ENCODE measurements around the gene WDR37.
A peak's percentile ranks its signal among the peaks of the same experiment; 100 is the strongest.
"Not testable (repeated sequence)": the region's sequence is repeated elsewhere in the genome, so short reads cannot be mapped to it uniquely, and the experiment has no call there.

Gene WDR37, protein sequence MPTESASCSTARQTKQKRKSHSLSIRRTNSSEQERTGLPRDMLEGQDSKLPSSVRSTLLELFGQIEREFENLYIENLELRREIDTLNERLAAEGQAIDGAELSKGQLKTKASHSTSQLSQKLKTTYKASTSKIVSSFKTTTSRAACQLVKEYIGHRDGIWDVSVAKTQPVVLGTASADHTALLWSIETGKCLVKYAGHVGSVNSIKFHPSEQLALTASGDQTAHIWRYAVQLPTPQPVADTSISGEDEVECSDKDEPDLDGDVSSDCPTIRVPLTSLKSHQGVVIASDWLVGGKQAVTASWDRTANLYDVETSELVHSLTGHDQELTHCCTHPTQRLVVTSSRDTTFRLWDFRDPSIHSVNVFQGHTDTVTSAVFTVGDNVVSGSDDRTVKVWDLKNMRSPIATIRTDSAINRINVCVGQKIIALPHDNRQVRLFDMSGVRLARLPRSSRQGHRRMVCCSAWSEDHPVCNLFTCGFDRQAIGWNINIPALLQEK

DNA sequence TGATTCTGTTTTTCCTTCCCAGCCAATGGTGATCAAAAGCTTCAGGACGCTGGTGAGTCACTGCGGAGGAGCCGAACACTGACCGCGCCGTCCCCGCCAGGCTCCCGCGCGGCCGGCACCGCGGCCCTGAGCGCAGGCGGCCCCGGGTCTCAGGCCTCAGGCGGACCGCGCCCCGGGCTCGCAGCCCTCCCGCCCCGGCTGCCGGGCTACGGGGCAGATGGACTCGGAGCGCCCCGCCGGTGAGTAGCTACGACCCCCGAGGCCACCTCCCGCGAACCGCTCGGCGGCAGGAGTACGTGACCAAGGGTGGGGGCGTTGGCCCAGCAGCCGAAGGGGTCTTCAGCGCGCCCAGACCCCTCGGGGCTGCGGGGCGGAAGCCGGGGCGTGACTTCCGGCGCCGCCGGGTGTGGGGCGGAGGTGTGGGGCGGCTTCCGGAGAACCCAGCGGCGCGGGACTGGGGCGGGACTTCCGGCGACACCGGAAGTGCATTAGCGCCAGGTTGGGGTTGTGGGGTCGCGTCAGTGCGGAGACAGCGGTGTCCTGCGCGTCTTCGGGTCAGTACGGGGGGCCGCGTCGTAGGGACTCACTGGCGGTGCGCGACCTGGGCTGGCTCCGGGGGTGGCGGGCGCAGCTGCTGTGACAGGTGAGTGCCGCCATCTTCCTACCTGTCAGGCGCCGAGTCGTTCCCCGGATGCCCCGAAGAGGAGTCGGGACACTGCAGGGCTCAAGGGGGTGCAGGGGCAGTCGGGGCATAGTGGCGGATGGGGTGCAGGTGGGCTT lies at the start of gene WDR37:
Gene WDR37, plus strand, starts transcription at position 60 of the 780 bp plus-strand sequence. CDS start 15,771 bp downstream, outside the sequence.
- DNase-seq (ENCODE audit: low spot score) = peak; percentile 97
- TF ChIP-seq, protein P1, sequence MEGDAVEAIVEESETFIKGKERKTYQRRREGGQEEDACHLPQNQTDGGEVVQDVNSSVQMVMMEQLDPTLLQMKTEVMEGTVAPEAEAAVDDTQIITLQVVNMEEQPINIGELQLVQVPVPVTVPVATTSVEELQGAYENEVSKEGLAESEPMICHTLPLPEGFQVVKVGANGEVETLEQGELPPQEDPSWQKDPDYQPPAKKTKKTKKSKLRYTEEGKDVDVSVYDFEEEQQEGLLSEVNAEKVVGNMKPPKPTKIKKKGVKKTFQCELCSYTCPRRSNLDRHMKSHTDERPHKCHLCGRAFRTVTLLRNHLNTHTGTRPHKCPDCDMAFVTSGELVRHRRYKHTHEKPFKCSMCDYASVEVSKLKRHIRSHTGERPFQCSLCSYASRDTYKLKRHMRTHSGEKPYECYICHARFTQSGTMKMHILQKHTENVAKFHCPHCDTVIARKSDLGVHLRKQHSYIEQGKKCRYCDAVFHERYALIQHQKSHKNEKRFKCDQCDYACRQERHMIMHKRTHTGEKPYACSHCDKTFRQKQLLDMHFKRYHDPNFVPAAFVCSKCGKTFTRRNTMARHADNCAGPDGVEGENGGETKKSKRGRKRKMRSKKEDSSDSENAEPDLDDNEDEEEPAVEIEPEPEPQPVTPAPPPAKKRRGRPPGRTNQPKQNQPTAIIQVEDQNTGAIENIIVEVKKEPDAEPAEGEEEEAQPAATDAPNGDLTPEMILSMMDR (IDR thresholded peaks at IDR 0.05; ENCODE audit: extremely low read depth, missing control alignments) = no peak

DNA sequence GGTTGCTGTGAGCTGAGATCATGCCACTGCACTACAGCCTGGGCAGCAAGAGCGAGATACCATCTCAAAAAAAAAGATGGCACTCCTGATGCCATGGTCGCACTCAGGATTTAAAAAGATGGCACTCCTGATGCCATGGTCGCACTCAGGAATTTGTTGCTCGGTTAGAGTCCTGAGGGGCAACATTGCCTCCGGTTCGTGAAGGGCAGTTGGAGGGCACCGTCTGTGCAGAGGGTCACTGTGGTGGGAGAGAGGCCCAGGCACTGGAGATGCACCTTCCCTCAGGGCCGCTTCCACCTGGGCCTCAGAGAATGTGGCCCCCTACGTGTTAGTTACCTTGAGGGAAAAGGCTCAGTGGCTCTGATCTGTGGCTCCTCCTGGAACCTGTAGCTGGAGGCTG lies 49.6 kb upstream of the WDR37 start:
- TF ChIP-seq, protein P1 (IDR thresholded peaks at IDR 0.05; ENCODE audit: extremely low read depth, missing control alignments) = no peak
- DNase-seq (ENCODE audit: low spot score) = no peak

DNA sequence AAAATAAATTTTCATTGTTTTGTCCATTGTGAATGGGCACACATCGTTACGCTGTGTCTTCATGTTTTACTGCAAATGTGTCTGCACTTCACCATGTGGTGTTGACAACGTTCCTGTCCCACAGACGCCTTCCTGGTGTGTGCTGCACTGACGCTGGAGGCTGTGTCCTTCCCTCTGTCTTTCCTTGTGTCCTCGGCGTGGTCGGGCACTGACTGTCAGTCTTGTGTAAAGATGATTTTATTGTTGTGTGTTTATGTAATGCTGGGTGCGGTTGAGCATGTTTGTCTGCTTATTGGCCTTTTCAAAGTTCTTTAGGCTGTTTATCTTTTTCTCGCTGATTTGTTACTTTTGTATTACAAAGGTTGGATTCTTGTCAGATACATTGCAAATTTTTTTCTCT lies 48.6 kb upstream of the WDR37 start:
- DNase-seq (ENCODE audit: low spot score) = no peak
- TF ChIP-seq, protein P1 (IDR thresholded peaks at IDR 0.05; ENCODE audit: extremely low read depth, missing control alignments) = no peak

DNA sequence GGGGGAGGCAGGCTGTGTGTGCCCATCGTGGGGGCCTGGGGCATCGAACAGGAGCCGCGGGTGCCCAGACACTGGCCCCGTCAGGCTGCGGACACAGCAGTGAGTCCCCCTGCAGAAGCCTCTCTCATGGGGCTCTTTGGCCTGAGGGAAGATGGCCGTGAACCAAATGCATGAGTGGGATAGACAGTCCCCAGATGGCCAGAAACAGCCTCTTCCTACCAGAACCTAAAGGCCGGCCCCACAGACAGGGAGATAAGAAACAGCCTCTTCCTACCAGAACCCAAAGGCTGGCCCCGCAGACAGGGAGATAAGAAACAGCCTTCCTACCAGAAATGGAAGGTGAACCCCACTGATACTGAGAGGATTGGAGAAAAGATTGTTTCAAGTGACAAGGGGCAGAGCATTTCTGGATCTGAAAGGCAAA lies 47.1 kb upstream of the WDR37 start:
- DNase-seq (ENCODE audit: low spot score) = no peak
- TF ChIP-seq, protein P1 (IDR thresholded peaks at IDR 0.05; ENCODE audit: extremely low read depth, missing control alignments) = no peak

DNA sequence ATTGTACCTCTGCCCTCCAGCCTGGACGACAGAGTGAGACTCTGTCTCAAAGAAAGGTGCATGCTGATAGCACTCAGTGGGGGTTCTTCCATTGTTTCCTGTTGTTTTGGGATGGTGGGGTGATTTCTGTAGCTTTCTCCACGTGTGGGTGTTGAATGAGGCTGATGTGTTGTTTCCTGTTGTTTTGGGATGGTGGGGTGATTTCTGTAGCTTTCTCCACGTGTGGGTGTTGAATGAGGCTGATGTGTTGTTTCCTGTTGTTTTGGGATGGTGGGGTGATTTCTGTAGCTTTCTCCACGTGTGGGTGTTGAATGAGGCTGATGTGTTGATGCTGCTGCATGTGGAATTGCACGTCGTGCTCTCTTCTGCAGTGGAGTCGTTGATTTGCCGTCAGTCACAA lies 46.2 kb upstream of the WDR37 start:
- not testable (repeated sequence) for DNase-seq (ENCODE audit: low spot score)

DNA sequence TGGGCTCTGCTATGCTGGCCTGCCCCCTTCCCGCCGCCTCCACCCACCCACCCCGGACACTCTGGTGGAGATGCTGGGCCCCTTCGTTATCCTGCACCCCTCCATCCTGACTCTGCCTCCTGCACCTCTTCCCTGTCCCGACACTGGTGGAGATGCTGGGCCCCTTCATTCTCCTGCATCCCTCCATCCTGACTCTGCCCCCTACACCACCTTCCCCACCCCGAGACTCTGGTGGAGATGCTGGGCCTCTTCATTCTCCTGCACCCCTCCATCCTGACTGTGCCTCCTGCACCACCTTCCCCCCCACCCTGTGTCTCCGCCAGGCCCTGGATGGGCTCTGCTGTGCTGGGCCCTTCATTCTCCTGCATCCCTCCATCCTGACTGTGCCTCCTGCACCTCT lies 45.5 kb upstream of the WDR37 start:
- TF ChIP-seq, protein P1 (IDR thresholded peaks at IDR 0.05; ENCODE audit: extremely low read depth, missing control alignments) = no peak

DNA sequence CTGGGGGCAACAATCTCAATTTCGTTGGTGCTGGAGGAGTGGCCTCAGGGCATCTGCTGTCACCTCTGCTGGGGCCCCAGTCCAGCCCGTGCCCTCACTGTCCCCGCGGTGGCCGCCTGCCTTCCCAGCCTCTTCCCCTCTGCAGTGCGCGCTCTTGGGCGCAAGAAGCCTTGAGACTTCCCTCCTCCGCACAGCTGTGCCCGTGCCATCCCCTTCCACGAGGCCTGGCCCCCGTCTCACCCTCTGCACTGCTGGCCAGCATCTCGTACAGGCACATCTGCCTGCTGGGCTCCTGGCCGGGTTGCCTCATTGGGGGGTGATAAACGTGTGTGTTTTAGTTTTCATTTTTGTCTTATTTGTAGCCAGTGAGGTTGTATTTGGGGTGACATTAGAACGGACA lies 44.5 kb upstream of the WDR37 start:
- TF ChIP-seq, protein P1 (IDR thresholded peaks at IDR 0.05; ENCODE audit: extremely low read depth, missing control alignments) = no peak
- no peak for DNase-seq (ENCODE audit: low spot score)

More for the DNA sequence above, 45.5 kb upstream of the WDR37 start:
- no peak for DNase-seq (ENCODE audit: low spot score)
